HepG2 (cell line): ENCODE data around the gene GRAMD4. TPM values are rescaled to one million over a fixed set of nuclear protein-coding genes. Genes with fewer than 3 reads are reported as not detected.

Source experiments
- ATAC-seq: fragments of 200-7000 bp; cut with Tn5 transposase; 3 replicates; pipeline ENCODE4 v1.9.1; 2020; ENCODE audit warnings: mild to moderate bottlenecking, moderate library complexity
- BruUV-seq: library from RNA; stranded (reverse); fragments of 400-500 nt; replicated peaks from 2 replicates; lab custom pipeline; 2021; lab: Mats Ljungman, UMichigan
- CTCF ChIA-PET: fragments of 300-600 bp; formaldehyde crosslinking; extraction: SDS; loops from one replicate; lab custom pipeline; 2021; ENCODE audit warnings: low total read pairs, inconsistent platforms, low intra/inter-chr PET ratio; lab: Yijun Ruan, JAX
- POLR2A ChIA-PET: fragments of 350-600 bp; sonication (Branson Sonifier 250); formaldehyde crosslinking; loops from one replicate; lab custom pipeline; 2020; ENCODE audit warnings: antibody characterized with exemption, inconsistent platforms; lab: Yijun Ruan, JAX
- DNase-seq: peaks from one replicate; pipeline ENCODE4 v3.0.0-alpha.2; 2015; ENCODE audit warnings: low spot score
- FAIRE-seq: peaks from 3 replicates; lab custom pipeline; 2011; peaks lifted over from hg19 to GRCh38; lab: Jason Lieb, UNC
- H2AFZ ChIP-seq: one replicate; pipeline ENCODE4 v1.6.1; 2011; ENCODE audit warnings: low read length, inconsistent platforms
- H3K27ac ChIP-seq: fragments of 300-600 bp; 3 replicates; pipeline ENCODE4 v1.8.0; 2011; ENCODE audit warnings: mixed run types, mild to moderate bottlenecking, mixed read lengths, low read length, inconsistent platforms; ENCODE audit not compliant: insufficient read depth; ENCODE audit errors: extremely low read length
- H3K27me3 ChIP-seq, 2 experiments: fragments of 200-600 bp in 1 of 2; 2 replicates in 1 of 2; 3 replicates in 1 of 2; pipeline versions ENCODE4 v1.6.0 to v1.8.0; 2011; ENCODE audit warnings: low read length in 2 of 2, mild to moderate bottlenecking in 2 of 2, moderate library complexity in 2 of 2, inconsistent platforms in 1 of 2; ENCODE audit not compliant: insufficient read depth in 2 of 2, control insufficient read depth in 1 of 2
- H3K36me3 ChIP-seq, 2 experiments: fragments of 200-600 bp in 1 of 2; replicated peaks in 1 of 2; 2 replicates in 1 of 2; 3 replicates in 1 of 2; pipeline versions ENCODE4 v1.5.1 to v1.8.0; 2011; ENCODE audit warnings: low read length in 2 of 2, inconsistent platforms in 1 of 2; ENCODE audit not compliant: insufficient read depth in 2 of 2, control insufficient read depth in 1 of 2
- H3K4me1 ChIP-seq: 2 replicates; pipeline ENCODE4 v1.5.1; 2012; ENCODE audit warnings: low read length, inconsistent platforms; ENCODE audit not compliant: insufficient read depth
- H3K4me2 ChIP-seq: 2 replicates; pipeline ENCODE4 v1.6.0; 2011; ENCODE audit warnings: low read depth, low read length, inconsistent platforms
- H3K4me3 ChIP-seq, 3 experiments: fragments of 200-600 bp in 1 of 3; sonication (generic), shearing (Covaris generic) in 1 of 3; replicated peaks in 1 of 3; 2 replicates each; pipeline ENCODE4 v1.5.1; 2011 to 2016; ENCODE audit warnings: low read length in 3 of 3, inconsistent platforms in 2 of 3, low read depth in 2 of 3, mild to moderate bottlenecking in 2 of 3, control low read depth in 1 of 3, mixed read lengths in 1 of 3; ENCODE audit not compliant: insufficient read depth in 1 of 3
- H3K79me2 ChIP-seq: one replicate; pipeline ENCODE4 v1.6.1; 2011; ENCODE audit warnings: low read length, inconsistent platforms; ENCODE audit not compliant: insufficient read depth
- H3K9ac ChIP-seq: 2 replicates; pipeline ENCODE4 v1.6.0; 2011; ENCODE audit warnings: mild to moderate bottlenecking, low read depth, low read length, inconsistent platforms; ENCODE audit not compliant: insufficient read depth
- H3K9me3 ChIP-seq: 2 replicates; pipeline ENCODE4 v1.5.1; 2012; ENCODE audit warnings: mild to moderate bottlenecking, low read length
- H4K20me1 ChIP-seq: 2 replicates; pipeline ENCODE4 v1.6.0; 2011; ENCODE audit warnings: inconsistent platforms, mild to moderate bottlenecking, low read length, moderate library complexity; ENCODE audit not compliant: insufficient read depth
- CHD4 ChIP-seq: fragments of 200-600 bp; sonication (generic); IDR thresholded peaks from 2 replicates; pipeline ENCODE4 v1.7.0; 2017; ENCODE audit warnings: mild to moderate bottlenecking, low read length, borderline replicate concordance
- GABPA ChIP-seq, 2 experiments: IDR thresholded peaks; 2 replicates each; pipeline ENCODE4 v1.6.1; 2011 to 2016; ENCODE audit warnings: low read depth in 2 of 2, low read length in 1 of 2, missing biosample characterization in 1 of 2, missing genetic modification characterization in 1 of 2
- LCORL ChIP-seq, 2 experiments: fragments of 450-650 bp in 1 of 2; sonication (generic) in 1 of 2; formaldehyde crosslinking in 1 of 2; IDR thresholded peaks; 2 replicates each; pipeline versions ENCODE4 v1.5.0 to v1.6.1; 2017 to 2020; ENCODE audit warnings: antibody characterized with exemption in 1 of 2, missing genetic modification reagents in 1 of 2
- REXO4 ChIP-seq: sonication (generic); formaldehyde crosslinking; IDR thresholded peaks from 2 replicates; pipeline ENCODE4 v1.8.0; 2022; ENCODE audit warnings: missing genetic modification reagents, mild to moderate bottlenecking, borderline replicate concordance
- SIN3A ChIP-seq: IDR thresholded peaks from 2 replicates; pipeline ENCODE4 v1.6.1; 2011; ENCODE audit warnings: low read depth, mild to moderate bottlenecking, control low read depth, low read length, borderline replicate concordance
- TEAD2 ChIP-seq: sonication (generic); formaldehyde crosslinking; IDR thresholded peaks from 2 replicates; pipeline ENCODE4 v1.9.0; 2021; ENCODE audit warnings: missing genetic modification reagents
- YEATS4 ChIP-seq: sonication (generic); formaldehyde crosslinking; IDR thresholded peaks from 2 replicates; pipeline ENCODE4 v1.4.0; 2020; ENCODE audit warnings: missing genetic modification reagents, borderline replicate concordance
- ZNF10 ChIP-seq: sonication (generic); formaldehyde crosslinking; IDR thresholded peaks from 2 replicates; pipeline ENCODE4 v1.4.0; 2020; ENCODE audit warnings: mild to moderate bottlenecking, low read depth, missing genetic modification reagents, borderline replicate concordance
- ZNF577 ChIP-seq: sonication (generic); formaldehyde crosslinking; IDR thresholded peaks from 2 replicates; pipeline ENCODE4 v1.4.0; 2020; ENCODE audit warnings: mild to moderate bottlenecking, low read depth, missing genetic modification reagents, borderline replicate concordance
- ZNF7 ChIP-seq: IDR thresholded peaks from 2 replicates; pipeline ENCODE4 v1.6.1; 2016; ENCODE audit warnings: missing biosample characterization, missing genetic modification reagents
- ZNF713 ChIP-seq: sonication (generic); formaldehyde crosslinking; IDR thresholded peaks from 2 replicates; pipeline ENCODE4 v1.4.0; 2020; ENCODE audit warnings: mild to moderate bottlenecking, missing genetic modification reagents
- ZNF772 ChIP-seq: sonication (generic); formaldehyde crosslinking; IDR thresholded peaks from 2 replicates; pipeline ENCODE4 v1.5.0; 2020; ENCODE audit warnings: mild to moderate bottlenecking, missing genetic modification reagents
- ZNF841 ChIP-seq: sonication (generic); formaldehyde crosslinking; IDR thresholded peaks from 2 replicates; pipeline ENCODE4 v1.8.1; 2023; ENCODE audit warnings: missing genetic modification reagents, borderline replicate concordance
- WGBS: methylation state at CpG from one replicate; pipeline ENCODE4 v1.1.6; 2017; ENCODE audit warnings: low lambda C conversion rate; 5-methylcytosine and 5-hydroxymethylcytosine counted together
- in situ Hi-C: cut with HindIII; loops from 2 replicates; pipeline ENCODE4 v1.10.0; 2017; ENCODE audit warnings: low pct_unique_long_range_greater_than_20kb; ENCODE audit not compliant: extremely low pct_ligation_motif_present
- intact Hi-C: fragments of 100-400 bp; cut with micrococcal nuclease; formaldehyde crosslinking; loops from one replicate; pipeline ENCODE4 v1.10.0; 2022; ENCODE audit not compliant: unreplicated experiment
- polyA plus RNA-seq, 8 experiments: library from polyadenylated mRNA; depleted of rRNA in 3 of 8; stranded (reverse) in 7 of 8; unstranded in 1 of 8; fragments of >200 nt; fragmentation: Illumina TruSeq in 4 of 8; extraction: Trizol in 4 of 8; gene quantifications; 2 replicates each; pipeline versions ENCODE4 v1.2.1 to v1.2.3, GENCODE V29; 2011 to 2016; ENCODE audit warnings: low read depth in 4 of 8, missing spikeins in 1 of 8, mixed read lengths in 1 of 8; ENCODE audit not compliant: insufficient read depth in 1 of 8
- total RNA-seq, 5 experiments: library from RNA; depleted of rRNA; stranded (reverse); fragments of >200 nt; fragmentation: Illumina TruSeq; extraction: Trizol; gene quantifications; 2 replicates each; pipeline ENCODE4 v1.2.3, GENCODE V29; 2016; ENCODE audit warnings: low read depth in 1 of 5
- TF ChIP-seq, protein P1 (sequence below): sonication (generic); formaldehyde crosslinking; IDR thresholded peaks from 2 replicates; pipeline ENCODE4 v1.5.0; 2020; ENCODE audit warnings: missing genetic modification reagents, mild to moderate bottlenecking, borderline replicate concordance
- TF ChIP-seq, protein P2 (sequence below): sonication (generic); formaldehyde crosslinking; IDR thresholded peaks from 2 replicates; pipeline ENCODE4 v1.4.0; 2020; ENCODE audit warnings: missing genetic modification reagents, borderline replicate concordance
- TF ChIP-seq, protein P3 (sequence below): sonication (generic); formaldehyde crosslinking; IDR thresholded peaks from 2 replicates; pipeline ENCODE4 v1.4.0; 2020; ENCODE audit warnings: mild to moderate bottlenecking, missing genetic modification reagents, borderline replicate concordance

GRAMD4 gene
- total and polyA plus RNA-seq, 2 of the 13 experiments (the other 11 are each of a cell fraction or from before 2014, with no cell fraction given) = 15.2 to 15.7 TPM

DNA sequence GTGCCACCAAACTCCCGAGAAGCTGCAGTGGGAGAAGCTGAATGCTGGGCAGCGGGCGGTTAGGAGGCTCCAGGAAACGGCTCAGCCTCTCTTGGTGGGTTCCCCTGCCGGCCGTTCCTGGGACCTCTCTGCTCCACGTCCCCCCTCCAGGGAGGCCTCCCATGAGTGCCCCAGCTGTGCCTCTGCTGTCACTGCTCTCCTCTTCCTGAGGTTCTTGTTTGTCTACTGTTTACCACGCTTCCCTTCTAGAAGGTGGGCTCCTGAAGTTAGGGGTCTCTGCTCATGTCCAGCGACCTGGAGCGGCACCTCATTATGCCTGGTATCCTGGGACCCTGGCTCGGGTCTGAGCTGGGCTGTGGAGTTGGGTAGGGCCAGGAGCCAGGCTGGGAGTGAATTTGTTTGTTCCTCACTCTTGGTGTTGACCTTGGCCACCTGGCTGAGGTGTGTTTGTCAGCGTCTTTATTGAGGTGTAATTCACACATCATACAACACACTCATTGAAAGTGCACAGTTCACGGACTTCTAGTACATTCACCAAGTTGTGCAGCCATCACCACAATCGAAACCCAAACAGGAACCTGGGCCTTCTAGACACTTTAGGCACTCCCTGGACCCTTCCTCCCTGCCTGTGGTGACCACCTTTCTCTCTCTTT is 37.8 kb upstream of the GRAMD4 start:
- H3K79me2 ChIP-seq = peaks cover 25% of the 10 kb centered on the region
- TF ChIP-seq LCORL (IDR thresholded peaks at IDR 0.05) = no peak
- TF ChIP-seq LCORL (CRISPR knock-in tag; IDR thresholded peaks at IDR 0.05) = no peak
- TF ChIP-seq ZNF772 (CRISPR knock-in tag) = no peak
- TF ChIP-seq REXO4 (CRISPR knock-in tag) = no peak
- TF ChIP-seq, protein P1, sequence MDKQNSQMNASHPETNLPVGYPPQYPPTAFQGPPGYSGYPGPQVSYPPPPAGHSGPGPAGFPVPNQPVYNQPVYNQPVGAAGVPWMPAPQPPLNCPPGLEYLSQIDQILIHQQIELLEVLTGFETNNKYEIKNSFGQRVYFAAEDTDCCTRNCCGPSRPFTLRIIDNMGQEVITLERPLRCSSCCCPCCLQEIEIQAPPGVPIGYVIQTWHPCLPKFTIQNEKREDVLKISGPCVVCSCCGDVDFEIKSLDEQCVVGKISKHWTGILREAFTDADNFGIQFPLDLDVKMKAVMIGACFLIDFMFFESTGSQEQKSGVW (CRISPR knock-in tag) = no peak
- no peak for TF ChIP-seq YEATS4 (CRISPR knock-in tag)
- no peak for TF ChIP-seq CHD4
- TF ChIP-seq ZNF10 = no peak
- TF ChIP-seq ZNF841 (CRISPR knock-in tag) = no peak
- TF ChIP-seq ZNF713 (CRISPR knock-in tag) = no peak
- no peak for TF ChIP-seq TEAD2 (CRISPR knock-in tag)
- no peak for TF ChIP-seq SIN3A
- TF ChIP-seq GABPA (IDR thresholded peaks at IDR 0.05; ENCODE audit: low read depth, low read length) = no peak
- TF ChIP-seq GABPA (CRISPR knock-in tag; IDR thresholded peaks at IDR 0.05; ENCODE audit: low read depth) = no peak
- no peak for TF ChIP-seq ZNF7 (CRISPR knock-in tag)
- TF ChIP-seq, protein P2, sequence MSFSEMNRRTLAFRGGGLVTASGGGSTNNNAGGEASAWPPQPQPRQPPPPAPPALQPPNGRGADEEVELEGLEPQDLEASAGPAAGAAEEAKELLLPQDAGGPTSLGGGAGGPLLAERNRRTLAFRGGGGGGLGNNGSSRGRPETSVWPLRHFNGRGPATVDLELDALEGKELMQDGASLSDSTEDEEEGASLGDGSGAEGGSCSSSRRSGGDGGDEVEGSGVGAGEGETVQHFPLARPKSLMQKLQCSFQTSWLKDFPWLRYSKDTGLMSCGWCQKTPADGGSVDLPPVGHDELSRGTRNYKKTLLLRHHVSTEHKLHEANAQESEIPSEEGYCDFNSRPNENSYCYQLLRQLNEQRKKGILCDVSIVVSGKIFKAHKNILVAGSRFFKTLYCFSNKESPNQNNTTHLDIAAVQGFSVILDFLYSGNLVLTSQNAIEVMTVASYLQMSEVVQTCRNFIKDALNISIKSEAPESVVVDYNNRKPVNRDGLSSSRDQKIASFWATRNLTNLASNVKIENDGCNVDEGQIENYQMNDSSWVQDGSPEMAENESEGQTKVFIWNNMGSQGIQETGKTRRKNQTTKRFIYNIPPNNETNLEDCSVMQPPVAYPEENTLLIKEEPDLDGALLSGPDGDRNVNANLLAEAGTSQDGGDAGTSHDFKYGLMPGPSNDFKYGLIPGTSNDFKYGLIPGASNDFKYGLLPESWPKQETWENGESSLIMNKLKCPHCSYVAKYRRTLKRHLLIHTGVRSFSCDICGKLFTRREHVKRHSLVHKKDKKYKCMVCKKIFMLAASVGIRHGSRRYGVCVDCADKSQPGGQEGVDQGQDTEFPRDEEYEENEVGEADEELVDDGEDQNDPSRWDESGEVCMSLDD (CRISPR knock-in tag) = no peak
- TF ChIP-seq ZNF577 (CRISPR knock-in tag) = no peak
- TF ChIP-seq, protein P3, sequence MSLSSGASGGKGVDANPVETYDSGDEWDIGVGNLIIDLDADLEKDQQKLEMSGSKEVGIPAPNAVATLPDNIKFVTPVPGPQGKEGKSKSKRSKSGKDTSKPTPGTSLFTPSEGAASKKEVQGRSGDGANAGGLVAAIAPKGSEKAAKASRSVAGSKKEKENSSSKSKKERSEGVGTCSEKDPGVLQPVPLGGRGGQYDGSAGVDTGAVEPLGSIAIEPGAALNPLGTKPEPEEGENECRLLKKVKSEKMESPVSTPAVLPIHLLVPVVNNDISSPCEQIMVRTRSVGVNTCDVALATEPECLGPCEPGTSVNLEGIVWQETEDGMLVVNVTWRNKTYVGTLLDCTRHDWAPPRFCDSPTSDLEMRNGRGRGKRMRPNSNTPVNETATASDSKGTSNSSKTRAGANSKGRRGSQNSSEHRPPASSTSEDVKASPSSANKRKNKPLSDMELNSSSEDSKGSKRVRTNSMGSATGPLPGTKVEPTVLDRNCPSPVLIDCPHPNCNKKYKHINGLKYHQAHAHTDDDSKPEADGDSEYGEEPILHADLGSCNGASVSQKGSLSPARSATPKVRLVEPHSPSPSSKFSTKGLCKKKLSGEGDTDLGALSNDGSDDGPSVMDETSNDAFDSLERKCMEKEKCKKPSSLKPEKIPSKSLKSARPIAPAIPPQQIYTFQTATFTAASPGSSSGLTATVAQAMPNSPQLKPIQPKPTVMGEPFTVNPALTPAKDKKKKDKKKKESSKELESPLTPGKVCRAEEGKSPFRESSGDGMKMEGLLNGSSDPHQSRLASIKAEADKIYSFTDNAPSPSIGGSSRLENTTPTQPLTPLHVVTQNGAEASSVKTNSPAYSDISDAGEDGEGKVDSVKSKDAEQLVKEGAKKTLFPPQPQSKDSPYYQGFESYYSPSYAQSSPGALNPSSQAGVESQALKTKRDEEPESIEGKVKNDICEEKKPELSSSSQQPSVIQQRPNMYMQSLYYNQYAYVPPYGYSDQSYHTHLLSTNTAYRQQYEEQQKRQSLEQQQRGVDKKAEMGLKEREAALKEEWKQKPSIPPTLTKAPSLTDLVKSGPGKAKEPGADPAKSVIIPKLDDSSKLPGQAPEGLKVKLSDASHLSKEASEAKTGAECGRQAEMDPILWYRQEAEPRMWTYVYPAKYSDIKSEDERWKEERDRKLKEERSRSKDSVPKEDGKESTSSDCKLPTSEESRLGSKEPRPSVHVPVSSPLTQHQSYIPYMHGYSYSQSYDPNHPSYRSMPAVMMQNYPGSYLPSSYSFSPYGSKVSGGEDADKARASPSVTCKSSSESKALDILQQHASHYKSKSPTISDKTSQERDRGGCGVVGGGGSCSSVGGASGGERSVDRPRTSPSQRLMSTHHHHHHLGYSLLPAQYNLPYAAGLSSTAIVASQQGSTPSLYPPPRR = no peak

More for the DNA sequence above, 37.8 kb upstream of the GRAMD4 start:
- no peaks in the 10 kb centered on the region for H3K36me3 ChIP-seq
- no peak overlapping the region for H3K4me2 ChIP-seq
- H3K27me3 ChIP-seq = no peaks in the 10 kb centered on the region
- intact Hi-C loops = no loop called here
- H2AFZ ChIP-seq = no peak overlapping the region
- no peak for DNase-seq
- no TSS peak for BruUV-seq
- POLR2A ChIA-PET = no interaction called here
- 86% methylated on average over 14 of the region's 14 CpGs for WGBS
- in situ Hi-C loops = no loop called here
- H3K9me3 ChIP-seq = no peaks in the 10 kb centered on the region
- no peak overlapping the region for H3K4me3 ChIP-seq
- FAIRE-seq = no peak
- H3K4me1 ChIP-seq = peaks cover 49% of the 10 kb centered on the region
- no peak overlapping the region for H3K27ac ChIP-seq
- H4K20me1 ChIP-seq = peaks cover 8% of the 10 kb centered on the region
- CTCF ChIA-PET = no interaction called here
- H3K9ac ChIP-seq = no peak overlapping the region
- no peak for ATAC-seq
